Spleen (tissue), 11 donors: ENCODE data around the gene AADAT. TPM values are rescaled to one million over a fixed set of nuclear protein-coding genes. Genes with fewer than 3 reads are reported as not detected.
A peak's percentile ranks its signal among the peaks of the same experiment; 100 is the strongest.

Experiments
- DNase-seq: peaks from one replicate; pipeline ENCODE4 v3.0.0-alpha.2; 2020
- H3K27ac ChIP-seq, 8 donors: fragments of 200-600 bp; sonication (generic) in 7 of 8; 1 replicate in 4 of 8; 2 replicates in 4 of 8; pipeline versions ENCODE4 v1.5.0 to v1.8.0; 2016 to 2021; ENCODE audit warnings: inconsistent platforms in 4 of 8, mild to moderate bottlenecking in 4 of 8, moderate library complexity in 1 of 8
- H3K27me3 ChIP-seq, 7 donors: fragments of 200-600 bp; sonication (generic) in 6 of 7; replicated peaks in 1 of 7; 1 replicate in 4 of 7; 2 replicates in 3 of 7; pipeline versions ENCODE4 v1.5.0 to v1.8.0; 2016 to 2021; ENCODE audit warnings: inconsistent platforms in 3 of 7, mild to moderate bottlenecking in 1 of 7
- H3K36me3 ChIP-seq, 6 donors: fragments of 200-600 bp; sonication (generic) in 5 of 6; 1 replicate in 4 of 6; 2 replicates in 2 of 6; pipeline versions ENCODE4 v1.5.0 to v1.8.0; 2016 to 2021; ENCODE audit warnings: inconsistent platforms in 2 of 6
- H3K4me1 ChIP-seq, 6 donors: fragments of 200-600 bp; sonication (generic) in 5 of 6; 1 replicate in 3 of 6; 2 replicates in 3 of 6; pipeline versions ENCODE4 v1.5.0 to v1.8.0; 2016 to 2021; ENCODE audit warnings: inconsistent platforms in 3 of 6
- H3K4me3 ChIP-seq, 8 donors: fragments of 200-600 bp; sonication (generic) in 7 of 8; 1 replicate in 4 of 8; 2 replicates in 4 of 8; pipeline versions ENCODE4 v1.5.0 to v1.8.0; 2016 to 2021; ENCODE audit warnings: inconsistent platforms in 4 of 8, mild to moderate bottlenecking in 4 of 8, moderate library complexity in 2 of 8
- H3K9me3 ChIP-seq, 8 donors: fragments of 200-600 bp; sonication (generic) in 7 of 8; 1 replicate in 4 of 8; 2 replicates in 4 of 8; pipeline versions ENCODE4 v1.5.0 to v1.8.0; 2016 to 2021; ENCODE audit warnings: inconsistent platforms in 4 of 8
- POLR2A ChIP-seq, 3 donors: fragments of 450-650 bp; IDR thresholded peaks; one replicate each; pipeline ENCODE4 v1.5.1; 2017; ENCODE audit warnings: antibody characterized with exemption in 3 of 3, mild to moderate bottlenecking in 1 of 3
- POLR2AphosphoS5 ChIP-seq, 3 donors: sonication (generic); formaldehyde crosslinking; IDR thresholded peaks; one replicate each; pipeline ENCODE4 v1.5.1; 2017; ENCODE audit warnings: antibody characterized with exemption in 3 of 3
- WGBS, 5 donors: extraction: QIAGEN DNeasy Blood & Tissue Kit in 3 of 5; methylation state at CpG; one replicate each; pipeline versions ENCODE4 v1.1.5 to v1.1.7; 2013 to 2018; 5-methylcytosine and 5-hydroxymethylcytosine counted together
- intact Hi-C: fragments of 100-400 bp; cut with DNase I; formaldehyde crosslinking; loops from one replicate; pipeline ENCODE4 v1.15.0; 2023; ENCODE audit warnings: low total_unique reads
- polyA plus RNA-seq, 3 donors: library from polyadenylated mRNA; stranded (reverse); fragments of 200-250 nt; gene quantifications; one replicate each; pipeline ENCODE4 v1.2.1, GENCODE V29; 2013
- small RNA-seq, 4 donors: library from RNA; depleted of rRNA; stranded (forward); fragments of <200 nt; gene quantifications; one replicate each; pipeline ENCODE3, GENCODE V24; 2016
- total RNA-seq, 7 donors: library from RNA; depleted of rRNA in 3 of 7; stranded (reverse); fragments of >200 nt in 3 of 7; fragmentation: NEBNext Ultra II Directional in 4 of 7; extraction: Animal tissue kit (Norgen Biotek cat#: 25700) in 4 of 7; gene quantifications; one replicate each; pipeline versions ENCODE4 v1.1.0 to v1.2.1, GENCODE V29; 2016 to 2021
- TF ChIP-seq, protein P1 (sequence below), 11 experiments: fragments of 200-600 bp in 7 of 11; fragments of 450-650 bp in 4 of 11; sonication (generic) in 4 of 11; IDR thresholded peaks in 8 of 11; conservative IDR thresholded peaks in 3 of 11; 1 replicate in 7 of 11; 2 replicates in 4 of 11; pipeline versions ENCODE4 v1.4.0 to v1.8.0; 2016 to 2021; ENCODE audit warnings: antibody characterized with exemption in 11 of 11, inconsistent platforms in 4 of 11, mild to moderate bottlenecking in 1 of 11
- donor health status: healthy with polysubstance abuse.
- donor health status: DM: no; HTN: no; CAD: no; lungs with moderate emphysema.
- donor health status: DM: no; HTN: no; CAD: no.
- donor health status: Bipolar disorder and iron deficiency.
- donor health status: healthy.
- donor health status: DM: no; HTN: no; CAD: no.
- donor health status: DM: yes; HTN: yes; CAD: no.

The AADAT gene
- total and polyA plus RNA-seq, 10 donors, result 0.89 to 5.0 (median 1.4) TPM

DNA sequence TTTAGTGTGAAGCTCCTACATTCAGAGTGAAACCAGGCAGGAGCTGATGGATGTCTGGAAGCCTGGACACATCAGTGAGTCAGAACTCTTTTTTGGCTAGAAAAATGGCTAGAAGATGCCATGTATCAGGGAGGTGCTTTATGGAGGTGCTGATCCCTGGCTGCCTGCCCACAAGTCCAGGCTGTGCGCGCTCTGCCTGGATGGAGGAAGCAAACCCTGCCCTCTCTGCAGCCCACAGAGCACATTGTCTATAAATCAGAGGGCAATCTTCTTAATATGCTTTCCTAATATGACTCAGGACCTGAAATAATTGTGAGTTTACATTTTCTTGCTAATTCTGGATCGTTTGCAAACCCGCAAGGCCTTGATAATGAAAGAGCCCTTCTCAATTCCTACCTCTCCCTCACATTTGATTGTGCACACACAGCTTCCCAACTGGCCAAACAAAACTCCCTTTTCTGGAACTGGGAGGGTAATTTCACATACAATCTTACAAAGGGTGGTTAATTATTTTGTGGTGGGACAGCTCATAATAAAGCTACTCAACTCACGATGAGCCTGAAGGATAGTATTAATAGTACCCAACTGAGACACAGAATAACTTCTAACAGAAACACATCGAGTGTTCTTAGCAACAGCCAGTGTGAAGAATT is 75.3 kb downstream of the AADAT start:
- Histone ChIP-seq H3K9me3 (no peaks in the 10 kb centered on the region), H3K36me3 (no peaks in the 10 kb centered on the region), H3K27me3 (no peaks in the 10 kb centered on the region), H3K4me1 (no peaks in the 10 kb centered on the region), H3K27ac (no peak overlapping the region), H3K4me3 (no peak overlapping the region)
- TF ChIP-seq POLR2AphosphoS5 (IDR thresholded peaks at IDR 0.05) (no peak), POLR2A (IDR thresholded peaks at IDR 0.05) (no peak)
- TF ChIP-seq, protein P1, sequence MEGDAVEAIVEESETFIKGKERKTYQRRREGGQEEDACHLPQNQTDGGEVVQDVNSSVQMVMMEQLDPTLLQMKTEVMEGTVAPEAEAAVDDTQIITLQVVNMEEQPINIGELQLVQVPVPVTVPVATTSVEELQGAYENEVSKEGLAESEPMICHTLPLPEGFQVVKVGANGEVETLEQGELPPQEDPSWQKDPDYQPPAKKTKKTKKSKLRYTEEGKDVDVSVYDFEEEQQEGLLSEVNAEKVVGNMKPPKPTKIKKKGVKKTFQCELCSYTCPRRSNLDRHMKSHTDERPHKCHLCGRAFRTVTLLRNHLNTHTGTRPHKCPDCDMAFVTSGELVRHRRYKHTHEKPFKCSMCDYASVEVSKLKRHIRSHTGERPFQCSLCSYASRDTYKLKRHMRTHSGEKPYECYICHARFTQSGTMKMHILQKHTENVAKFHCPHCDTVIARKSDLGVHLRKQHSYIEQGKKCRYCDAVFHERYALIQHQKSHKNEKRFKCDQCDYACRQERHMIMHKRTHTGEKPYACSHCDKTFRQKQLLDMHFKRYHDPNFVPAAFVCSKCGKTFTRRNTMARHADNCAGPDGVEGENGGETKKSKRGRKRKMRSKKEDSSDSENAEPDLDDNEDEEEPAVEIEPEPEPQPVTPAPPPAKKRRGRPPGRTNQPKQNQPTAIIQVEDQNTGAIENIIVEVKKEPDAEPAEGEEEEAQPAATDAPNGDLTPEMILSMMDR (IDR thresholded peaks at IDR 0.05 in 8 of 11, conservative IDR thresholded peaks at IDR 0.05 in 3 of 11), result no peak
- intact Hi-C loops, result no loop called here
- 64 to 74% (median 70%) methylated on average over 6 of the region's 6 CpGs for WGBS, 5 donors
- no peak for DNase-seq

DNA sequence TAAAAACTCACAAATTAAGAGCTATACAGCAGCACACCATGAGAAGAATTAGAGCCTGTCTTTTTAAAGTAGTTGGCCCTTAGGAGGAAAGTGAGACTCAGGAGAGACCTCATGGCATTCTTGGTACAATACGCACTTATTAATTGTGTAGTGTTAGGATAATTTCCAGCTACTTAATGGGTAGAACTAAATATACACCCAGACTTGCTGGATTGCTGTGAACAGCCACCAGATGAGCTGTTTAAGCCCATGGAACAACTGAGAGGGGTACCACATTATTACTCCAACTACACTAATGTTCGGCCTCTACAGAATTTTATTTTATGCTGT is 77.2 kb downstream of the AADAT start:
- 92 to 98% (median 95%) methylated on average over 2 of the region's 2 CpGs for WGBS, 5 donors
- Histone ChIP-seq H3K4me3 (no peak overlapping the region), H3K27me3 (no peaks in the 10 kb centered on the region), H3K4me1 (peaks cover 0 to 12% (median 3%) of the 10 kb centered on the region in 6 donors), H3K27ac (peak overlapping the region in 5 of 8 donors; percentile 3 to 57 (median 40)), H3K9me3 (no peaks in the 10 kb centered on the region), H3K36me3 (no peaks in the 10 kb centered on the region)
- intact Hi-C loops, result no loop called here
- TF ChIP-seq POLR2AphosphoS5 (IDR thresholded peaks at IDR 0.05), result no peak
- TF ChIP-seq POLR2A (IDR thresholded peaks at IDR 0.05), result no peak
- TF ChIP-seq, protein P1 (IDR thresholded peaks at IDR 0.05 in 8 of 11, conservative IDR thresholded peaks at IDR 0.05 in 3 of 11), result no peak
- no peak for DNase-seq

DNA sequence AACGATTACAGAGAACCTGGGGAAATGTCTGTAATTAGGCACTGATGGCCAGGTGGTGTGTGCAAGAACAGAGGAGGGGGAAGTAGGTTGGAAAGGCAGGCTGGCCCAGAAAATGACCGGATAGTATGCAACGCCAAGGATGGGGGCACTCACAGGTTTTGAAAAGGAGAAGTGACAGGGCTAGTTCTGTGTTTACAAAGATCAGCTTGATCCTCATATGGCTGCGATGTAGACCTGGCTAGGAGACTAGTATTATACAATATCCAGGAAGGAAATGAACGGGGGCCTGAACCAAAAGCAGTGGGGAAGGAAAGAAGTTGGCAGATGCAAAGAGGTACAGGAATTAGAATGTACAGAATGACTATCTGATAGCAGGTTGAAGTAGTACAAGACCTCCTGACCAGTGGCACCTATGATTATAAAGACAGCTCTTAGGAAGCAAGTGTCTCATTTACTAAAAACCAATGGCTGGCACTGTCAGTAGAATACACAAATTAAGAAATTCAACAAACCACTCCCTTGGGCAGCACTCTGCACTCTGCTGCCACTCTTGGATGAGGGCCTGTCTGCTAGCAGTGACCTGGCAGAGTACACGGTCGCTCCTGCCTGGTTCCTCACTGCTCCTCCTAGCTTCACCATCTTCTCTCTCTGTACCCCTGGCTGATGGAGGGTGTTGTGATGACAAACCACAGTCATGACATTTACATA is 77.7 kb downstream of the AADAT start:
- H3K9me3 ChIP-seq, result no peaks in the 10 kb centered on the region
- H3K4me1 ChIP-seq, result peaks cover 0 to 16% (median 3%) of the 10 kb centered on the region in 6 donors
- 28 to 43% (median 38%) methylated on average over 7 of the region's 7 CpGs for WGBS, 5 donors
- H3K36me3 ChIP-seq, result no peaks in the 10 kb centered on the region
- intact Hi-C loops, result no loop called here
- H3K27ac ChIP-seq, result peak overlapping the region in 5 of 8 donors; percentile 3 to 57 (median 40)
- H3K4me3 ChIP-seq, result no peak overlapping the region
- DNase-seq, result no peak
- no peaks in the 10 kb centered on the region for H3K27me3 ChIP-seq
- TF ChIP-seq, protein P1 (IDR thresholded peaks at IDR 0.05 in 8 of 11, conservative IDR thresholded peaks at IDR 0.05 in 3 of 11), result no peak
- no peak for TF ChIP-seq POLR2A (IDR thresholded peaks at IDR 0.05)
- TF ChIP-seq POLR2AphosphoS5 (IDR thresholded peaks at IDR 0.05), result no peak

Small RNA genes within 50 kb of the gene (small RNA-seq; reads per million reads assigned to genes)
- 0 reads per million in 4 donors for gene APOBEC3AP1

Other genes starting within 250 kb of the AADAT start
- 10 to 100 TPM in 1 of 7 donors, 1 to 10 TPM in 6; 3.8 to 14.3 (median 6.0) TPM for gene MFAP3L, start 63.6 kb downstream of the AADAT start, total RNA-seq
- gene MFAP3L, start 63.6 kb downstream of the AADAT start, polyA plus RNA-seq, result under 1 TPM; 0.35 to 0.74 (median 0.50) TPM